Mesodermal cell (in vitro differentiated cells): Measurements from ENCODE around the gene TTLL11.

ENCODE experiments used
- H3K27ac ChIP-seq: 2 replicates; pipeline ENCODE4 v1.7.0; 2013; ENCODE audit warnings: mild to moderate bottlenecking, low read depth, low read length, moderate library complexity; ENCODE audit not compliant: severe bottlenecking
- H3K36me3 ChIP-seq: 2 replicates; pipeline ENCODE4 v1.7.1; 2013; ENCODE audit warnings: mild to moderate bottlenecking, low read length, moderate library complexity; ENCODE audit not compliant: control insufficient read depth, insufficient read depth
- H3K4me1 ChIP-seq: one replicate; pipeline ENCODE4 v1.7.1; 2013; ENCODE audit warnings: mild to moderate bottlenecking, low read length; ENCODE audit not compliant: insufficient read depth, control insufficient read depth, poor library complexity, severe bottlenecking
- H3K4me3 ChIP-seq: 2 replicates; pipeline ENCODE4 v1.7.0; 2013; ENCODE audit warnings: low read length, control low read depth, mild to moderate bottlenecking; ENCODE audit not compliant: insufficient read depth, poor library complexity, severe bottlenecking; ENCODE audit errors: extremely low read depth
- H3K9me3 ChIP-seq: 2 replicates; pipeline ENCODE4 v1.7.1; 2013; ENCODE audit warnings: mild to moderate bottlenecking, low read length, moderate library complexity; ENCODE audit not compliant: control insufficient read depth
- WGBS, 2 experiments: methylation state at CpG; one replicate each; pipeline ENCODE4 v1.1.5; 2013; ENCODE audit warnings: missing lambda C conversion rate in 2 of 2; ENCODE audit not compliant: insufficient coverage in 2 of 2; 5-methylcytosine and 5-hydroxymethylcytosine counted together

Gene TTLL11

DNA sequence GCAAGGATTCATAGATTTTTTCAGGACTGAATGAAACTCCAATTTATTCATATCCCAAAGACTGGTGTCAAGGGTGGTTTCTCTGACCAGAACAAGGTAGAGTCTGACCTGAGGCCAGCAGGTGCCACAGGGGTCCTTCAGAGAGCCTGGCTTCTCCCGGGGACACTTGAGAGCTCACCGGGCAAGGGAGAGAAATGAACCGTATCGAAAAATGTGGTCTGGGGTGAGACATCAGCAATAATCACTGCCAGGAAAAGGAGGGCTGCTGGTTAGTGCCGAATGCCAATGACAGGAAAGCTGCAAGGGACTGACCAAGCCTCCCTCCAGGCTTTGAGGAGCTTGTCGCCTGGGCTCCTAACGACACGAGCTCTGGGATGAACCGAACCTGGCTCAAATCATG lies 142.7 kb downstream of the TTLL11 start:
- Histone ChIP-seq H3K9me3 (no peaks in the 10 kb centered on the region), H3K4me3 (no peak overlapping the region), H3K4me1 (no peaks in the 10 kb centered on the region), H3K36me3 (no peaks in the 10 kb centered on the region), H3K27ac (no peak overlapping the region)
- 88 to 94% methylated on average over 9 of the region's 9 CpGs for whole genome bisulfite sequencing, 2 experiments

DNA sequence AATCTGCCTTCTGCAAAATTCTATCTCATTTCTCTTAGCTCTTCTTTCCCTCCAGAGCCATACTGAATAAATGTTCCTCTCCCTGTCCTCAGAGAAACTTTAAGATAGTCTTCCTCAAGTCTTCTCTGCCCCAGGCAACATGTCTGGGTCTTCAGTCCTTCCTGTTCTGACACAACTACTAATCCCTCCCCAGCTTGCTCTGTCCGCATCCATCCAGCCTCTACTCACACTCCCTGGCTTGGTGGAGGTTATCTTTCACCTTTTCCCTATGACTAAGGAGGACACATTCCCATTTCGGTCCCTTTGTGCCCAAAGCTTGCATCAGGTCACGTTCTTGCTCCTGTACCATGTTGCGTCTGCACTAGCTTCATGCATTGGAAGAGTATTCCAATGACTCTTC lies 143.3 kb downstream of the TTLL11 start:
- 84 to 86% methylated on average over 4 of the region's 4 CpGs for WGBS, 2 experiments
- Histone ChIP-seq H3K4me1 (no peaks in the 10 kb centered on the region), H3K36me3 (no peaks in the 10 kb centered on the region), H3K4me3 (no peak overlapping the region), H3K9me3 (no peaks in the 10 kb centered on the region), H3K27ac (no peak overlapping the region)

DNA sequence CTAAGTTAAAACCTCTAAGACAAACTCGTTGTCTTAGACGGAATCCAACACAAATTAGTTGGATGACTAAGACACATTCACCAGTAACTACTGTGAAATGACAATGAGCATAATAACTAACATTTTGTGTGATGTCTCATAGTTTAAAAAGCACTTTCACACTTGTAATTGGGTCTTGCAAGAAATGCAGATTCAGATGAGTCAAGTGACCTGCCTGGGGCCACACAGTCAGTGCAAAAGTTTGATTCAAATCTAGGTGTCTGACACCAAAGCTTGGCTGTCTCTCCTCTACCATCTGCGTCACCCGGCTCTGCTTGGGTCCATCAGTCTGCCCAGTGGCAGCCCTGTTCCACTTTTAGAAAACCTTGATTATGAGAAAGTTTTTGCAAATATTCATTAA lies 143.7 kb downstream of the TTLL11 start:
- Histone ChIP-seq H3K4me3 (no peak overlapping the region), H3K4me1 (no peaks in the 10 kb centered on the region), H3K9me3 (no peaks in the 10 kb centered on the region), H3K36me3 (no peaks in the 10 kb centered on the region), H3K27ac (no peak overlapping the region)
- WGBS, 2 experiments, result 80 to 100% methylated on average over 1 to 2 of the region's 4 CpGs

DNA sequence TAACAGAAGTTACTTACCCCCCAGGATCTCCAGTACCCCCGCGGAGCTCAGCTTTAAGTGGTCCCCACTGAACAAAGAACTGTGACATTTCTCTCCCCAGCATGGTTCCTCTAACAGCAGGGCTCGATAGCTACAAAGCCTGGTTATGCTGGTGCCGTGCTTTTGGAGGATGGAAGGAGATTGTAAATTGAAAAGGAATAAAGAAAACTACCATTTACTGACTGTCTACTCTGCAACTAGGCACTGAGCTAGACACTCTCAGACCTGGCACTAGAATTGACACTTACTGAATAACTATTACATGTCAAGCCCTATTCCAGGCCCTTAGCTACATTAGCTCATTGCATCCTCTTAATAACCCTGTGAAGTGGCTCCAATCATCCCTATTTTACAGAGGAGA lies 145.3 kb downstream of the TTLL11 start:
- no peak overlapping the region for H3K4me3 ChIP-seq
- no peaks in the 10 kb centered on the region for H3K36me3 ChIP-seq
- no peak overlapping the region for H3K27ac ChIP-seq
- no peaks in the 10 kb centered on the region for H3K9me3 ChIP-seq
- WGBS, 2 experiments, result no CpG with 5 or more reads among the region's 4 CpGs
- H3K4me1 ChIP-seq, result no peaks in the 10 kb centered on the region

DNA sequence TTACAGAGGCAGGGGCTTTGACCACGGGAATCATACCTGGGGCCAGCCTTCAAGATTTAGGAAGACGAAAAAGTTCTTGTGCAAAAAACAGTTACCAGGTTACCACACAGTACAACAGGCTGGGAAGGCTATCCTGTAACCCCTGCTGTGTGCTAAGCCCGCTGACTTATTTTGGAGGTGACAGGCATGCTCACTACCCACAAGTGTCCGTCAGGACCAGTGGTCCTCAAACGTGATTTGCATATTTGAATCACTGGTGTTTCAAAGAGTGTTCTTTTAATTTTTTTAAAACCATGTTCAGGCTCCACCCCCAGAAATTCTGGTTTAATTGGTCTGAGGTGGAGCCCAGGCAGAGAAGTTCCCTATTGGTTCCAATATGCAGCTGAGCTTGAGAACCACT lies 146.6 kb downstream of the TTLL11 start:
- Histone ChIP-seq H3K4me1 (no peaks in the 10 kb centered on the region), H3K27ac (no peak overlapping the region), H3K9me3 (no peaks in the 10 kb centered on the region), H3K4me3 (no peak overlapping the region), H3K36me3 (no peaks in the 10 kb centered on the region)
- 80 to 83% methylated on average over 2 to 4 of the region's 5 CpGs for WGBS, 2 experiments

DNA sequence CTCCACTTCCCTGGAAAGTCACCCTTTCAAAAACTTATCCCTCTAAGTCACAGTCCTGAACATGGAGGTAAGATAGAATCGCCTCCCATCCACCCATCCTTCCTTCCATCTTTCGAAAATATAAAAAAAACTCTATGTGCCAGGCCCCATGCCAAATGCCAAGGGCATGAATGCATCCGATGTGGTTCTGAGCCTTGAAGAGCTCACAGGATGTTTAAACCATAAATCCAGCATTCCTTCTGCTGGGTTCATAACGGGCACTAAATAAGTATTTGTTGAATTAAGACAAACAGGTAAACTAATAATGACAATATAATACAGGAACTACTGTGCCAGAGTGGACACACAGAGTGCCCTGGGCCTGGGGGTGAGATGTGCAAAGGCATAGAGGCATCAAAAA lies 147.3 kb downstream of the TTLL11 start:
- WGBS, 2 experiments, result 100% methylated on average over 1 to 2 of the region's 4 CpGs
- Histone ChIP-seq H3K4me1 (no peaks in the 10 kb centered on the region), H3K36me3 (no peaks in the 10 kb centered on the region), H3K4me3 (no peak overlapping the region), H3K27ac (no peak overlapping the region), H3K9me3 (no peaks in the 10 kb centered on the region)

DNA sequence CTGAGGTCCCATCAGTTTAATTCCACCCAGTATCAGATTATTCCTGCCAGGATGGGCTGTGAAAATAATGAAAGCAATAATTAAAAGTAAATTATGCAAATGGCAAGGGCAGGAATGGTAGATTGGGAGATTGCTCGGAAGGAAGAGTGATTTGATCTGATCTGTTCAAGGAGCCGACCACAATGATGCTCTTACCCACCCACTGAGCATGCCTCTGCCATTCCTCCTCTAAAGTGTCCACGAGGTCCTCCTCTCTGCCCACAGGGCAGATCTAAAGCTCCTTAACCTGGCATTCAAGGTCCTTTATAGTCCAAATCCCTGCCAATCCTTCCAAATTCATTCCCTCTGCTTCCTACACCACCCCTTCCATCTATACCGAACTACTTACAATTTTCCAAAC lies 147.8 kb downstream of the TTLL11 start:
- no peaks in the 10 kb centered on the region for H3K9me3 ChIP-seq
- WGBS, 2 experiments, result 95 to 100% methylated on average over 2 to 3 of the region's 4 CpGs
- H3K27ac ChIP-seq, result no peak overlapping the region
- no peaks in the 10 kb centered on the region for H3K4me1 ChIP-seq
- H3K36me3 ChIP-seq, result no peaks in the 10 kb centered on the region
- no peak overlapping the region for H3K4me3 ChIP-seq

DNA sequence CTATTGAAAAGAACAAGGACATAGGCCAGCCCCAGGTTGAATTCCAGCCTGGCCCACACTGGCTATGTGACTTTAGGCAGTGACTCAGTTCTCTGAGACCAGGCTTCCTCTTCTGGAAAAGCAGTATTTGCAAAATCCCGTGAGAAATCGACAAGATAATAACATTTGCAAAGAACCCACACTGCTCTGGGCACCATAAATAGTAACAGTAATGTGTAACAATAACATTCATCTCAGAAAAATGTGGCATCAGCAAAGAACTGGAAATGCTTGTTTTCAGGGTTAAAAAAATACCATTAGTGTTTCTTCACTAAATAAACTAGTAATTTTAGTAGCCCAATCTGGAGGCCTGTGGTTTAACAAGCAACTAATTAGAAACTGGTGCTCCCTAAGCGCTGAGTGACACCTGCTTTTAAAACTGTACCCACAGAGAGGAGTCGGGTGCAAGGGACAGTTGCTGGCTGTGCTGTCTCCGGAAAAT lies 148.4 kb downstream of the TTLL11 start:
- WGBS, 2 experiments, result 83 to 100% methylated on average over 3 to 5 of the region's 5 CpGs
- Histone ChIP-seq H3K4me3 (no peak overlapping the region), H3K9me3 (no peaks in the 10 kb centered on the region), H3K36me3 (no peaks in the 10 kb centered on the region), H3K27ac (no peak overlapping the region), H3K4me1 (no peaks in the 10 kb centered on the region)

DNA sequence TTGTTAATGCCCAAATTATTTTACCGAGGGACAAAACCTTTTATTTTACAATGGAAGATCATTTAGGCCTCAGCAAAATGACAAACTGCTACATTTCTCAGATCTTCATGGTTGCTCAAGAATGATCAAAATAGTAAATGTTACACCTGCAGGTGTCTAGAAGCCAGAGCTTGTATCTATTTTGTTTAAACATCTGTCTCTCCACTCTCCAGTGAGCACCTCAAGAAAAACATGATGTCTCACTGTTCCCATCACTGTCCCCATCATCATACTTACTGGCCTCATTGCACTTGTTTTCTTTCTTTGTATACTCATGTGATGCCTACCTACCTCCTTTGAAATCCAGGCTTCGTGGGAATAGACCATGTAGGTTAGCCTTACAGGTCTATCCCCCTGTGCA lies 149.6 kb downstream of the TTLL11 start:
- Histone ChIP-seq H3K9me3 (no peaks in the 10 kb centered on the region), H3K27ac (no peak overlapping the region), H3K4me1 (no peaks in the 10 kb centered on the region), H3K4me3 (no peak overlapping the region), H3K36me3 (no peaks in the 10 kb centered on the region)
- 60 to 80% methylated on average over 1 to 2 of the region's 2 CpGs for WGBS, 2 experiments

DNA sequence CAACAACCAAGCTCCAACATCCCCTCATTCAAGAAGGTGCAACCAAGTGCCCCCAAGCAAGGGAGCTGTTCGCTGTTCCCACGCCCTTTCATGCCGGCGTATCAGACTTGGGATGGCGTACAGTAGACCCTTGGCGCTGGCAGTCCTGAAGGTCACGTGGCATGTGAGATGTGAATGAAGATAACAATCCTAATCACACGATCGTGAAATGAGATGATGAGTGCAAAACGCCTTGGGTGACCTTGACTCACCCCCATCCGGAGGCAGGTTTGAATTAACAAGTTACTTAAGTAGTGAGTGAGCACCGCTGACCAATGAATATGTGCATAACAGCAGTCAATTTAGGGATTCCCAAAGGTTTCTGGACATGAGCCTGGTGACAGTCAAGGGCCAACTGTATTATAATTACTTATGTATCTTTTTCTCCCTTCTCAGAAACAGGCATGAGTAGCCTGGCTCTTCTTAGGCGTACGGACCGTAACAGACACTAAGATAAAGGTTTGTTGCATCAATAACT lies 150.2 kb downstream of the TTLL11 start:
- H3K4me3 ChIP-seq, result no peak overlapping the region
- no peak overlapping the region for H3K27ac ChIP-seq
- H3K4me1 ChIP-seq, result no peaks in the 10 kb centered on the region
- no peaks in the 10 kb centered on the region for H3K9me3 ChIP-seq
- 87 to 92% methylated on average over 11 to 12 of the region's 15 CpGs for WGBS, 2 experiments
- no peaks in the 10 kb centered on the region for H3K36me3 ChIP-seq

DNA sequence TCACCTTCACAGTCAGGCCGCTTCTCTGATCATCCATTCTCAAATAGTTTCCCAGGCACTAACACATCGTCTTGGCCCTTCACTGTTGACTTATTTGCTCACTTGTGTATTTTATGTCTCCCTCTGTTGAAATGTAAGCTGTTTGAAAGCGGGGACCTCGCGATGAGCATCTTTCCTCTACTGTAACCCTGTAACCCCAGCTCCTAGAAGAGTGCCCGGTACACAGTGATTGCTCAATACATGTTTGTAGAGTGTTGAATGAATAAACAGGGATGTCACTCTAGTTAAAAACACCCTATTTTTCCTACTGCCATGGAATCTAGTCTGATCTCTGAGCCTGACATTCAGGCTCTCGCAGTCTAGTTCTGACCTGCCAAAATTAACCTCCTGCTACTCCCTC lies 150.8 kb downstream of the TTLL11 start:
- Histone ChIP-seq H3K27ac (no peak overlapping the region), H3K36me3 (no peaks in the 10 kb centered on the region), H3K4me3 (no peak overlapping the region), H3K9me3 (no peaks in the 10 kb centered on the region), H3K4me1 (no peaks in the 10 kb centered on the region)
- 96 to 100% methylated on average over 2 to 3 of the region's 7 CpGs for WGBS, 2 experiments
